Measurements from ENCODE around the gene KLHL22.

KLHL22 gene

DNA sequence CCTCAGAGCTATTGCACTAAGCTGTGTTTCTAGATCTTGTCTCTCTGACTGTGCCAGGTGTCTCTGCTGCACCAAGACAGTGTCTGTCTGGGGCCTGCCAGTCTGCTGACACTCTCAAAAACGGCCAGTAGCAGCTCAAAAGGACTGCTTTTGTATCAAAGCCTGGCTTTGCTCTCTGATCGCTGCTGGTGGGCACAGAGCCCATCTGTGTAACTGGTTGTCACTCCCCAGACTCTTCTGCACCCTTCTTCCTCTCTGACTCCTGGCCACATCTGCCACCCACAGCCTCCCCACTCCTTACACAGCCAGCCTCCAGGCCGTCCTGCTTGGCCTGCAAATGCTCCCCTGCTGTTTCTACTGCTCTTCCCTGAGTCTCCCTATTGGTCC is 38.3 kb upstream of the KLHL22 start:
- peaks cover 28% of the 10 kb centered on the region for H3K36me3 ChIP-seq (ENCODE audit: insufficient read depth, low read length)
- no peak overlapping the region for H3K9ac ChIP-seq (ENCODE audit: insufficient read length)
- no peak overlapping the region for H3K27ac ChIP-seq
- no peak overlapping the region for H3K4me3 ChIP-seq
- no peaks in the 10 kb centered on the region for H3K9me3 ChIP-seq (ENCODE audit: low read depth, low read length)
- TF ChIP-seq POLR2AphosphoS5 (IDR thresholded peaks at IDR 0.05; ENCODE audit: borderline replicate concordance, low read depth, low read length), result no peak
- TF ChIP-seq EZH2 (IDR thresholded peaks at IDR 0.05), result no peak
- no peak for TF ChIP-seq FOXP2 (optimal IDR thresholded peaks at IDR 0.05; ENCODE audit: control extremely low read depth, extremely low read length, insufficient read depth)
- DNase-seq (ENCODE audit: low read depth, low spot score), result no peak

GRCh38 chr22:20533095-20533878 is 37.7 kb upstream of the KLHL22 start:
- Histone ChIP-seq H3K36me3 (ENCODE audit: insufficient read depth, low read length) (peaks cover 28% of the 10 kb centered on the region), H3K9ac (ENCODE audit: insufficient read length) (no peak overlapping the region), H3K9me3 (ENCODE audit: low read depth, low read length) (no peaks in the 10 kb centered on the region), H3K27ac (no peak overlapping the region), H3K4me3 (no peak overlapping the region)
- DNase-seq (ENCODE audit: low read depth, low spot score), result no peak
- TF ChIP-seq POLR2AphosphoS5 (IDR thresholded peaks at IDR 0.05; ENCODE audit: borderline replicate concordance, low read depth, low read length) (no peak), FOXP2 (optimal IDR thresholded peaks at IDR 0.05; ENCODE audit: control extremely low read depth, extremely low read length, insufficient read depth) (no peak), EZH2 (IDR thresholded peaks at IDR 0.05) (no peak)

- Histone ChIP-seq H3K9ac (ENCODE audit: insufficient read length) (no peak overlapping the region), H3K9me3 (ENCODE audit: low read depth, low read length) (no peaks in the 10 kb centered on the region), H3K4me3 (no peak overlapping the region), H3K27ac (no peak overlapping the region), H3K36me3 (ENCODE audit: insufficient read depth, low read length) (peaks cover 24% of the 10 kb centered on the region)
- no peak for TF ChIP-seq FOXP2 (optimal IDR thresholded peaks at IDR 0.05; ENCODE audit: control extremely low read depth, extremely low read length, insufficient read depth)
- TF ChIP-seq POLR2AphosphoS5 (IDR thresholded peaks at IDR 0.05; ENCODE audit: borderline replicate concordance, low read depth, low read length), result no peak
- no peak for TF ChIP-seq EZH2 (IDR thresholded peaks at IDR 0.05)
- DNase-seq (ENCODE audit: low read depth, low spot score), result no peak
Observed at GRCh38 chr22:20532256-20532993, 36.8 kb upstream of the KLHL22 start.

DNA sequence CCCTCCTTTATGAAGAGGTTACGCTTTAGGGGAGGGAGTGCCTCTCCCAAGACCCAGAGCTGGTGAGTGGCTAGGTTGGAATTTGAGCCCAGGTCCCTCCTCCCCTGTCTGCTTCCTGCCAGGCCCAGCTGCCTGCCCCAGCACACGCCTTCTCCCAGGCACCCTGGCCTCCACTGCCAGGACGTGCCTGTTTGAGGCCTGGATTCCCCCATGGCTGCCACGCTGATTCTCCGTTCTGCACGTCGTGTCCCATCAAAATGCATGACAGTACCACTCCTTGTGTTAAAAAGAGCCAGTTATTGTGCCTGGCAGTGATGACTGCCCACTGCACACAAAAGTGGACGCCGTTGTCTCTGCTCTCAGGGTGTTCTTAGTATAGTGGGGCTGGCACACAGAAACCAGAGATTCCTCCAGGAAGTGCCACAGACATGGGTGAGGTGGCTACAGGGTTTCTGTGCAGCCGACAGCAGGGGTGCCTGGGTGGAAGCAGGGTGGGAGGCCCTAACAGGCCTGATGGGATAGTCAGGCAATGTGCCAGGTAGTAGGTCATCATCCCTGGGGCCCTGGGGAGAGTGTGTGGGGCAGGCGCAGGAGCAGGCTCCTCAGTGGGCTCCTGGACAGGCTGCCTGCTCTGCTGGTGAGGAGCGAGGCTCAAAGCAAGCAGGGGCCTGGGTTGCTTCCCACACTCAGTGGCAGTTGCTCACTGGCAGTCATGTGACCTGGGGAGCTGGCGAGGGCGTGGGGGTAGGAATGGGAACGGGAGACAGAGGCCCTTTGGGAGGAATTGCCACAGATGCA is 36.0 kb upstream of the KLHL22 start:
- H3K27ac ChIP-seq, result no peak overlapping the region
- no peaks in the 10 kb centered on the region for H3K9me3 ChIP-seq (ENCODE audit: low read depth, low read length)
- peaks cover 16% of the 10 kb centered on the region for H3K36me3 ChIP-seq (ENCODE audit: insufficient read depth, low read length)
- no peak for DNase-seq (ENCODE audit: low read depth, low spot score)
- TF ChIP-seq EZH2 (IDR thresholded peaks at IDR 0.05) (no peak), FOXP2 (optimal IDR thresholded peaks at IDR 0.05; ENCODE audit: control extremely low read depth, extremely low read length, insufficient read depth) (no peak), POLR2AphosphoS5 (IDR thresholded peaks at IDR 0.05; ENCODE audit: borderline replicate concordance, low read depth, low read length) (no peak)
- H3K4me3 ChIP-seq, result no peak overlapping the region
- no peak overlapping the region for H3K9ac ChIP-seq (ENCODE audit: insufficient read length)

- no peak for TF ChIP-seq POLR2AphosphoS5 (IDR thresholded peaks at IDR 0.05; ENCODE audit: borderline replicate concordance, low read depth, low read length)
- no peak for TF ChIP-seq FOXP2 (optimal IDR thresholded peaks at IDR 0.05; ENCODE audit: control extremely low read depth, extremely low read length, insufficient read depth)
- no peak for TF ChIP-seq EZH2 (IDR thresholded peaks at IDR 0.05)
- Histone ChIP-seq H3K27ac (no peak overlapping the region), H3K4me3 (no peak overlapping the region), H3K9ac (ENCODE audit: insufficient read length) (no peak overlapping the region), H3K36me3 (ENCODE audit: insufficient read depth, low read length) (peaks cover 14% of the 10 kb centered on the region), H3K9me3 (ENCODE audit: low read depth, low read length) (no peaks in the 10 kb centered on the region)
- no peak for DNase-seq (ENCODE audit: low read depth, low spot score)
Observed at GRCh38 chr22:20531154-20531403, 35.5 kb upstream of the KLHL22 start.

DNA sequence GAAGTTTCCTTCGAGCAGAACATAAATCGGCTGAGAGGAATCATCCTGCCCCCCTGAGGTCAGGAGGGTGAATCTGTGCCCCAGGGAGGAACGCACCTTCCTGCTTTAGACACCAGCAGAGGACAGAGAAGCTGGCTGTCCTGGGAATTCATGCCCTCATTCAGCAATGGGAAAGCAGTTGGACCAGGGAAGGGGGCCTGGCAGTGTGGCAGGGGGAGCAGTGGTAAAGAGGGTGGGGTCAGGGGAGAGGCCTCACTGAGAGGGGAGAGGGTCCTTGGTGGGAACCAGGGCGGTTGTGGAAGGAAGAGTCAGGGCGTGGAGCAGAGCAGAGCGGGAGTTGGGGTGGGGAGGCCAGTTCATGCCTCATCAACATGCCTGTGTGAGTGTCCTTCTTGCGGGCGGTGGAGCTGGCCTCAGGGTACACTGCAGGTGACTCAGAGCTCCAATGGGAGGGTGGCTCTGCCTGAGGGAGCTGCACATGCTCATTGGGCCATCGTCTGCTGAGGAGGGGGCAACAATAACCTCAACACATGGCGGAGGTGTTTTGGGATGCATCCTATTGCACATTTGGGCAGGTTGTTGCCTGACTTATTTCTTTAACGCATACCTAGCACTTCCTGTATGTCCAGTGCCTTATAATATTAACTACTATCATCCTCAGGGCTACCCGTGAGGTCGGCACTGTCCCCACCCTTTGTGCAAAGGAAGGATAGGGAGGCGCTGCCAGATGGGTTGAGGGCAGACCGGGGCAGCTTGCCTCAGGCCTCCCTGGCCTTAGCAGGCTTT is 35.0 kb upstream of the KLHL22 start:
- no peak overlapping the region for H3K27ac ChIP-seq
- no peak overlapping the region for H3K9ac ChIP-seq (ENCODE audit: insufficient read length)
- TF ChIP-seq POLR2AphosphoS5 (IDR thresholded peaks at IDR 0.05; ENCODE audit: borderline replicate concordance, low read depth, low read length), result no peak
- TF ChIP-seq FOXP2 (optimal IDR thresholded peaks at IDR 0.05; ENCODE audit: control extremely low read depth, extremely low read length, insufficient read depth), result no peak
- TF ChIP-seq EZH2 (IDR thresholded peaks at IDR 0.05), result no peak
- DNase-seq (ENCODE audit: low read depth, low spot score), result no peak
- peaks cover 14% of the 10 kb centered on the region for H3K36me3 ChIP-seq (ENCODE audit: insufficient read depth, low read length)
- H3K9me3 ChIP-seq (ENCODE audit: low read depth, low read length), result no peaks in the 10 kb centered on the region
- no peak overlapping the region for H3K4me3 ChIP-seq

- DNase-seq (ENCODE audit: low read depth, low spot score), result no peak
- no peak overlapping the region for H3K27ac ChIP-seq
- no peak overlapping the region for H3K4me3 ChIP-seq
- H3K9me3 ChIP-seq (ENCODE audit: low read depth, low read length), result no peaks in the 10 kb centered on the region
- no peak for TF ChIP-seq FOXP2 (optimal IDR thresholded peaks at IDR 0.05; ENCODE audit: control extremely low read depth, extremely low read length, insufficient read depth)
- no peak for TF ChIP-seq POLR2AphosphoS5 (IDR thresholded peaks at IDR 0.05; ENCODE audit: borderline replicate concordance, low read depth, low read length)
- no peak for TF ChIP-seq EZH2 (IDR thresholded peaks at IDR 0.05)
- H3K9ac ChIP-seq (ENCODE audit: insufficient read length), result no peak overlapping the region
- peaks cover 14% of the 10 kb centered on the region for H3K36me3 ChIP-seq (ENCODE audit: insufficient read depth, low read length)
Observed at GRCh38 chr22:20528405-20528978, 32.9 kb upstream of the KLHL22 start.
